Neural cell (in vitro differentiated cells): ENCODE measurements around the gene ACSM4. TPM values are rescaled to one million over a fixed set of nuclear protein-coding genes. Genes with fewer than 3 reads are reported as not detected.
"Not testable (repeated sequence)": the region's sequence is repeated elsewhere in the genome, so short reads cannot be mapped to it uniquely, and the experiment has no call there.

Experiments
- H2AFZ ChIP-seq: fragments of 200-600, 300-800 bp; sonication (generic), shearing (Covaris generic); 2 replicates; pipeline ENCODE4 v1.6.0; 2014; ENCODE audit warnings: low read depth, mild to moderate bottlenecking, antibody characterized with exemption, low read length, moderate library complexity
- H3F3A ChIP-seq: fragments of 200-600 bp; shearing (Covaris generic); 2 replicates; pipeline ENCODE4 v1.6.1; 2016; ENCODE audit warnings: mild to moderate bottlenecking, moderate library complexity, mixed read lengths, antibody characterized with exemption, low read length; ENCODE audit not compliant: insufficient read depth, poor library complexity, severe bottlenecking
- H3K27ac ChIP-seq: fragments of 200-600, 300-800 bp; sonication (generic), shearing (Covaris generic); 2 replicates; pipeline ENCODE4 v1.5.1; 2014; ENCODE audit warnings: mild to moderate bottlenecking, low read length, moderate library complexity
- H3K27me3 ChIP-seq: fragments of 300-800, 200-600 bp; sonication (generic), shearing (Covaris generic); 2 replicates; pipeline ENCODE4 v1.6.0; 2014; ENCODE audit warnings: mild to moderate bottlenecking, low read depth, low read length, moderate library complexity; ENCODE audit not compliant: insufficient read depth
- H3K36me3 ChIP-seq: fragments of 300-800, 200-600 bp; sonication (generic), shearing (Covaris generic); 2 replicates; pipeline ENCODE4 v1.5.1; 2014; ENCODE audit warnings: mild to moderate bottlenecking, antibody characterized with exemption, low read length, moderate library complexity; ENCODE audit not compliant: insufficient read depth
- H3K4me2 ChIP-seq: fragments of 300-800, 200-600 bp; sonication (generic), shearing (Covaris generic); 2 replicates; pipeline ENCODE4 v1.6.0; 2014; ENCODE audit warnings: mild to moderate bottlenecking, low read length
- H3K4me3 ChIP-seq: fragments of 300-800, 200-600 bp; sonication (generic), shearing (Covaris generic); 2 replicates; pipeline ENCODE4 v1.5.1; 2014; ENCODE audit warnings: mild to moderate bottlenecking, low read length, moderate library complexity
- H3K79me2 ChIP-seq: fragments of 200-600 bp; shearing (Covaris generic); replicated peaks from 2 replicates; pipeline ENCODE4 v1.6.0; 2014; ENCODE audit warnings: mild to moderate bottlenecking, low read length, moderate library complexity; ENCODE audit not compliant: insufficient read depth
- H3K9ac ChIP-seq: fragments of 300-800, 200-600 bp; sonication (generic), shearing (Covaris generic); 2 replicates; pipeline ENCODE4 v1.6.1; 2016; ENCODE audit warnings: mild to moderate bottlenecking, low read length, mixed read lengths
- H3K9me2 ChIP-seq: fragments of 200-600 bp; shearing (Covaris generic); 2 replicates; pipeline ENCODE4 v1.6.1; 2016; ENCODE audit warnings: mild to moderate bottlenecking, low read length, mixed read lengths; ENCODE audit not compliant: insufficient read depth
- H3K9me3 ChIP-seq: fragments of 200-600, 300-800 bp; sonication (generic), shearing (Covaris generic); 2 replicates; pipeline ENCODE4 v1.6.1; 2016; ENCODE audit warnings: mild to moderate bottlenecking, mixed run types, low read length, moderate library complexity, mixed read lengths
- H4K20me1 ChIP-seq: fragments of 200-600 bp; shearing (Covaris generic); 2 replicates; pipeline ENCODE4 v1.6.1; 2016; ENCODE audit warnings: mild to moderate bottlenecking, mixed run types; ENCODE audit not compliant: insufficient read depth
- EP300 ChIP-seq: fragments of 450-650 bp; conservative IDR thresholded peaks from 2 replicates; pipeline ENCODE4 v1.6.1; 2014; ENCODE audit warnings: antibody characterized with exemption, mild to moderate bottlenecking, moderate library complexity; ENCODE audit not compliant: poor library complexity, severe bottlenecking
- EZH2 ChIP-seq: fragments of 200-600, 300-800 bp; shearing (Covaris generic), sonication (generic); IDR thresholded peaks from 2 replicates; pipeline ENCODE4 v1.6.1; 2014; ENCODE audit warnings: antibody characterized with exemption, low read length, borderline replicate concordance, mild to moderate bottlenecking; ENCODE audit not compliant: insufficient read depth, poor library complexity, severe bottlenecking
- MXI1 ChIP-seq: fragments of 450-650 bp; conservative IDR thresholded peaks from 2 replicates; pipeline ENCODE4 v1.6.1; 2014; ENCODE audit warnings: antibody characterized with exemption, mild to moderate bottlenecking; ENCODE audit not compliant: poor library complexity, severe bottlenecking
- POLR2AphosphoS5 ChIP-seq: IDR thresholded peaks from 2 replicates; pipeline ENCODE4 v1.6.1; 2012
- RAD21 ChIP-seq: fragments of 450-650 bp; conservative IDR thresholded peaks from 2 replicates; pipeline ENCODE4 v1.6.1; 2014; ENCODE audit warnings: antibody characterized with exemption, mild to moderate bottlenecking, moderate library complexity
- SMC3 ChIP-seq: fragments of 450-650 bp; conservative IDR thresholded peaks from 2 replicates; pipeline ENCODE4 v1.6.1; 2014; ENCODE audit warnings: antibody characterized with exemption, mild to moderate bottlenecking, moderate library complexity; ENCODE audit not compliant: poor library complexity
- TAF1 ChIP-seq: IDR thresholded peaks from 2 replicates; pipeline ENCODE4 v1.6.1; 2012; ENCODE audit warnings: low read depth
- polyA plus RNA-seq: library from polyadenylated mRNA; depleted of rRNA; stranded (reverse); fragments of >200 nt; gene quantifications from 2 replicates; pipeline ENCODE4 v1.2.3, GENCODE V29; 2014
- TF ChIP-seq, protein P1 (sequence below): fragments of 450-650 bp; IDR thresholded peaks from 2 replicates; pipeline ENCODE4 v1.5.1; 2014; ENCODE audit warnings: antibody characterized with exemption, mild to moderate bottlenecking, moderate library complexity; ENCODE audit not compliant: poor library complexity, severe bottlenecking
- TF ChIP-seq, protein P2 (sequence below): IDR thresholded peaks from 2 replicates; pipeline ENCODE4 v1.6.1; 2012; ENCODE audit warnings: borderline replicate concordance

ACSM4 gene
- polyA plus RNA-seq, 1 donor from 2014 or later = not detected

DNA sequence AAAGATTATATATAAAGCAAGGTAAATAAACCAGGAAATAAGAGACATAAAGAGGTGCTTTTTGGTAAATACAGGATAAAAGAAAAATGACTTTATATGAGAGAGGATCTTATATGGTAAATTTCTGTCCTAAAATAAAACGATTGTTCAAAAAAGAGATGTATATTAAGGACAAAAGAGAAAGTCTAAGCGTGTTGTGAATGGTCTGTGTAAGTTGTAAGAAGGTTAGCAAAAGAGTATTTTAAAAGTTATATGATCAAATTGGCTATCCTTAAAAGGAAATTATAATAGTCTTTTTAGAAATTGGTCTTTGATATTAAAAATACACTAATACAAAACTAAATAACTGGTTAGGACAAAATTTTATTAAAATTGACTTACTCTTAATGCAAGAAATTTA is 14.1 kb upstream of the ACSM4 start:
- Histone ChIP-seq H3K27me3 (no peaks in the 10 kb centered on the region), H3K27ac (no peak overlapping the region), H3K4me2 (no peak overlapping the region), H2AFZ (no peak overlapping the region), H3K36me3 (no peaks in the 10 kb centered on the region), H3F3A (no peaks in the 10 kb centered on the region), H4K20me1 (no peaks in the 10 kb centered on the region), H3K9ac (no peak overlapping the region), H3K9me3 (no peaks in the 10 kb centered on the region), H3K4me3 (no peak overlapping the region), H3K79me2 (no peaks in the 10 kb centered on the region), H3K9me2 (no peaks in the 10 kb centered on the region)
- TF ChIP-seq EZH2 (no peak), RAD21 (no peak), TAF1 (no peak), MXI1 (no peak), SMC3 (no peak), POLR2AphosphoS5 (no peak), EP300 (no peak)
- TF ChIP-seq, protein P1, sequence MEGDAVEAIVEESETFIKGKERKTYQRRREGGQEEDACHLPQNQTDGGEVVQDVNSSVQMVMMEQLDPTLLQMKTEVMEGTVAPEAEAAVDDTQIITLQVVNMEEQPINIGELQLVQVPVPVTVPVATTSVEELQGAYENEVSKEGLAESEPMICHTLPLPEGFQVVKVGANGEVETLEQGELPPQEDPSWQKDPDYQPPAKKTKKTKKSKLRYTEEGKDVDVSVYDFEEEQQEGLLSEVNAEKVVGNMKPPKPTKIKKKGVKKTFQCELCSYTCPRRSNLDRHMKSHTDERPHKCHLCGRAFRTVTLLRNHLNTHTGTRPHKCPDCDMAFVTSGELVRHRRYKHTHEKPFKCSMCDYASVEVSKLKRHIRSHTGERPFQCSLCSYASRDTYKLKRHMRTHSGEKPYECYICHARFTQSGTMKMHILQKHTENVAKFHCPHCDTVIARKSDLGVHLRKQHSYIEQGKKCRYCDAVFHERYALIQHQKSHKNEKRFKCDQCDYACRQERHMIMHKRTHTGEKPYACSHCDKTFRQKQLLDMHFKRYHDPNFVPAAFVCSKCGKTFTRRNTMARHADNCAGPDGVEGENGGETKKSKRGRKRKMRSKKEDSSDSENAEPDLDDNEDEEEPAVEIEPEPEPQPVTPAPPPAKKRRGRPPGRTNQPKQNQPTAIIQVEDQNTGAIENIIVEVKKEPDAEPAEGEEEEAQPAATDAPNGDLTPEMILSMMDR = no peak
- TF ChIP-seq, protein P2, sequence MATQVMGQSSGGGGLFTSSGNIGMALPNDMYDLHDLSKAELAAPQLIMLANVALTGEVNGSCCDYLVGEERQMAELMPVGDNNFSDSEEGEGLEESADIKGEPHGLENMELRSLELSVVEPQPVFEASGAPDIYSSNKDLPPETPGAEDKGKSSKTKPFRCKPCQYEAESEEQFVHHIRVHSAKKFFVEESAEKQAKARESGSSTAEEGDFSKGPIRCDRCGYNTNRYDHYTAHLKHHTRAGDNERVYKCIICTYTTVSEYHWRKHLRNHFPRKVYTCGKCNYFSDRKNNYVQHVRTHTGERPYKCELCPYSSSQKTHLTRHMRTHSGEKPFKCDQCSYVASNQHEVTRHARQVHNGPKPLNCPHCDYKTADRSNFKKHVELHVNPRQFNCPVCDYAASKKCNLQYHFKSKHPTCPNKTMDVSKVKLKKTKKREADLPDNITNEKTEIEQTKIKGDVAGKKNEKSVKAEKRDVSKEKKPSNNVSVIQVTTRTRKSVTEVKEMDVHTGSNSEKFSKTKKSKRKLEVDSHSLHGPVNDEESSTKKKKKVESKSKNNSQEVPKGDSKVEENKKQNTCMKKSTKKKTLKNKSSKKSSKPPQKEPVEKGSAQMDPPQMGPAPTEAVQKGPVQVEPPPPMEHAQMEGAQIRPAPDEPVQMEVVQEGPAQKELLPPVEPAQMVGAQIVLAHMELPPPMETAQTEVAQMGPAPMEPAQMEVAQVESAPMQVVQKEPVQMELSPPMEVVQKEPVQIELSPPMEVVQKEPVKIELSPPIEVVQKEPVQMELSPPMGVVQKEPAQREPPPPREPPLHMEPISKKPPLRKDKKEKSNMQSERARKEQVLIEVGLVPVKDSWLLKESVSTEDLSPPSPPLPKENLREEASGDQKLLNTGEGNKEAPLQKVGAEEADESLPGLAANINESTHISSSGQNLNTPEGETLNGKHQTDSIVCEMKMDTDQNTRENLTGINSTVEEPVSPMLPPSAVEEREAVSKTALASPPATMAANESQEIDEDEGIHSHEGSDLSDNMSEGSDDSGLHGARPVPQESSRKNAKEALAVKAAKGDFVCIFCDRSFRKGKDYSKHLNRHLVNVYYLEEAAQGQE = no peak

DNA sequence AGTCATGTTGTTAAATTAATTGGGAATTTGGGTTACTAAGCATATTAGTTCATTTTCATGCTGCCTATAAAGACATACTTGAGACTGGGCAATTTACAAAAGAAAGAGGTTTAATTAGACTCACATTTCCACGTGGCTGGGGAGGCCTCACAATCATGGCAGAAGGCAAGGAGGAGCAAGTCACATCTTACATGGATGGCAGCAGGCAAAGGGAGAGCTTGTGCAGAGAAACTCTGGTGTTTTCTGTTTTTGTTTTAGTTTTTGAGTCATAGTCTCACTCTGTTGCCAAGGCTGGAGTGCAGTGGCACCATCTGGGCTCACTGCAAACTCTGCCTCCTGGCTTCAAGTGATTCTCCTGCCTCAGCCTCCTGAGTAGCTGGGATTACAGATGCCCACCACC is 13.3 kb upstream of the ACSM4 start:
- not testable (repeated sequence) for H3K4me2 ChIP-seq, H3K79me2 ChIP-seq, H3K9me3 ChIP-seq, H3K36me3 ChIP-seq, H3K27ac ChIP-seq, H3K9ac ChIP-seq, H4K20me1 ChIP-seq, H3F3A ChIP-seq, H2AFZ ChIP-seq, H3K4me3 ChIP-seq, H3K9me2 ChIP-seq, H3K27me3 ChIP-seq

DNA sequence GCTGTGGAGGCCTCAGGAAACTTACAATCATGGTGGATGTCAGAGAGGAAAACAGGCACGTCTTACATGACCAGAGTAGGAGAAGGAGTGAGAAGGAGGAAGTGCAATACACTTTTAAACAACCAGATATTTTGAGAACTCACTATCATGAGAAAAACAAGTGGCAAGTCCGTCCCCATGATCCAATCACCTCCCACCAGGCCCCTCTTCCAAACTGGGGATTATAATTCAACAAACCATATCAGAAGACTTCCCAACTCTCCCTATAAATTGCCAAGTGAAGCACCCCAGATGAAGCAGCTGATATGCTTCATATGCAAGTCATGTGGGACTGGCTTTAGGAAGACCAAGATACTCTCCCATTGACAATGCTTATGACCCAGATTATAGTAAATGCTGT is 11.6 kb upstream of the ACSM4 start:
- Histone ChIP-seq H3K4me2 (no peak overlapping the region), H2AFZ (no peak overlapping the region), H3K27ac (no peak overlapping the region), H3K4me3 (no peak overlapping the region), H3K27me3 (no peaks in the 10 kb centered on the region), H3K9me2 (no peaks in the 10 kb centered on the region), H3K9ac (no peak overlapping the region), H3K36me3 (no peaks in the 10 kb centered on the region), H4K20me1 (no peaks in the 10 kb centered on the region), H3K79me2 (no peaks in the 10 kb centered on the region), H3F3A (no peaks in the 10 kb centered on the region), H3K9me3 (no peaks in the 10 kb centered on the region)
- TF ChIP-seq EZH2 (no peak), POLR2AphosphoS5 (no peak), TAF1 (no peak), MXI1 (no peak), SMC3 (no peak), EP300 (no peak), RAD21 (no peak)
- TF ChIP-seq, protein P1 = no peak
- TF ChIP-seq, protein P2 = no peak
